ENCODE measurements around the gene C16orf86.

Gene C16orf86

GRCh38 chr16:67653789-67654402, 12.7 kb upstream of the C16orf86 start:
- no peak for DNase-seq

- DNase-seq, result no peak
Observed at GRCh38 chr16:67654403-67654911, 12.2 kb upstream of the C16orf86 start.

GRCh38 chr16:67655363-67655762, 11.3 kb upstream of the C16orf86 start:
- no peak for DNase-seq

GRCh38 chr16:67656344-67657016, 10.1 kb upstream of the C16orf86 start:
- DNase-seq, result no peak

- DNase-seq, result no peak
Observed at GRCh38 chr16:67657017-67657608, 9.5 kb upstream of the C16orf86 start.

GRCh38 chr16:67657751-67658518, 8.7 kb upstream of the C16orf86 start:
- DNase-seq, result no peak

- no peak for DNase-seq
Observed at GRCh38 chr16:67658849-67659674, 7.6 kb upstream of the C16orf86 start.

- peak; percentile 90 to 97 for DNase-seq
Observed at GRCh38 chr16:67659675-67660563, 6.7 kb upstream of the C16orf86 start, which contains the start of gene ACD. ACD (minus strand) TSS chr16:67660260; CDS start chr16:67660220, 40 bp downstream.

- DNase-seq, result peak; percentile 91 to 95
Observed at GRCh38 chr16:67660564-67661028, 6.0 kb upstream of the C16orf86 start, which contains the start of gene PARD6A. PARD6A (plus strand) TSS chr16:67660960; CDS start chr16:67661039, 79 bp downstream.

- no peak for DNase-seq
Observed at GRCh38 chr16:67661101-67661761, 5.4 kb upstream of the C16orf86 start.

GRCh38 chr16:67661886-67662652, 4.5 kb upstream of the C16orf86 start:
- no peak for DNase-seq

- no peak for DNase-seq
Observed at GRCh38 chr16:67662653-67663010, 4.0 kb upstream of the C16orf86 start.

- DNase-seq, result no peak
Observed at GRCh38 chr16:67663151-67663876, 3.3 kb upstream of the C16orf86 start.

GRCh38 chr16:67663877-67664222, 2.8 kb upstream of the C16orf86 start:
- DNase-seq, result no peak

GRCh38 chr16:67664258-67664657, 2.4 kb upstream of the C16orf86 start:
- no peak for DNase-seq

- DNase-seq, result no peak
Observed at GRCh38 chr16:67664871-67665270, 1.7 kb upstream of the C16orf86 start.

- DNase-seq, result no peak
Observed at GRCh38 chr16:67665598-67665997, 1.0 kb upstream of the C16orf86 start.

- no peak for DNase-seq
Observed at GRCh38 chr16:67666032-67666551, 522 bp upstream of the C16orf86 start.

GRCh38 chr16:67667453-67667816, 821 bp downstream of the C16orf86 start:
- DNase-seq, result no peak

All from stimulated activated CD4-positive, alpha-beta T cell treated with anti-CD3 and anti-CD28 coated beads, Interleukin-4, amount 100 ng/mL, for 4 hours (primary cell).